GM12891 (cell line): ENCODE measurements around the gene C1QC.

Experiments used
- DNase-seq: peaks from one replicate; pipeline ENCODE4 v3.0.0; 2011; ENCODE audit warnings: low spot score; ENCODE audit not compliant: insufficient read length
- FAIRE-seq: peaks from 2 replicates; lab custom pipeline; 2011; peaks lifted over from hg19 to GRCh38; lab: Jason Lieb, UNC
- PAX5 ChIP-seq: IDR thresholded peaks from 2 replicates; pipeline ENCODE4 v1.6.1; 2011; ENCODE audit warnings: low read length, moderate library complexity, mild to moderate bottlenecking; ENCODE audit not compliant: insufficient read depth, severe bottlenecking
- POLR2A ChIP-seq: IDR thresholded peaks from 2 replicates; pipeline ENCODE4 v1.6.1; 2011; ENCODE audit warnings: low read depth, low read length, control low read depth
- POLR2AphosphoS5 ChIP-seq: IDR thresholded peaks from 2 replicates; pipeline ENCODE4 v1.6.1; 2011; ENCODE audit warnings: low read depth, low read length, control low read depth
- POU2F2 ChIP-seq: IDR thresholded peaks from 2 replicates; pipeline ENCODE4 v1.6.1; 2011; ENCODE audit warnings: low read depth, mild to moderate bottlenecking, control low read depth, low read length, moderate library complexity
- SPI1 ChIP-seq: IDR thresholded peaks from 2 replicates; pipeline ENCODE4 v1.6.1; 2011; ENCODE audit warnings: low read depth, low read length, control low read depth
- TAF1 ChIP-seq: IDR thresholded peaks from 2 replicates; pipeline ENCODE4 v1.6.1; 2011; ENCODE audit warnings: low read depth, low read length, control low read depth

The C1QC gene

GRCh38 chr1:22643928-22644327 lies 495 bp downstream of the C1QC start:
- no peak for TF ChIP-seq POLR2AphosphoS5
- no peak for TF ChIP-seq POLR2A
- TF ChIP-seq SPI1 = no peak
- TF ChIP-seq PAX5 = no peak
- TF ChIP-seq TAF1 = no peak
- TF ChIP-seq POU2F2 = no peak

GRCh38 chr1:22645931-22646330 lies 2.5 kb downstream of the C1QC start:
- no peak for FAIRE-seq
- TF ChIP-seq PAX5 = no peak
- no peak for TF ChIP-seq POU2F2
- no peak for TF ChIP-seq TAF1
- no peak for TF ChIP-seq POLR2A
- TF ChIP-seq SPI1 = no peak
- TF ChIP-seq POLR2AphosphoS5 = no peak
- DNase-seq = no peak

More at GRCh38 chr1:22643928-22644327, 495 bp downstream of the C1QC start:
- DNase-seq = no peak
- FAIRE-seq = no peak

- no peak for TF ChIP-seq SPI1
- DNase-seq = no peak
- FAIRE-seq = no peak
These were observed 3.0 kb downstream of the C1QC start for GRCh38 chr1:22646384-22646783.

DNA sequence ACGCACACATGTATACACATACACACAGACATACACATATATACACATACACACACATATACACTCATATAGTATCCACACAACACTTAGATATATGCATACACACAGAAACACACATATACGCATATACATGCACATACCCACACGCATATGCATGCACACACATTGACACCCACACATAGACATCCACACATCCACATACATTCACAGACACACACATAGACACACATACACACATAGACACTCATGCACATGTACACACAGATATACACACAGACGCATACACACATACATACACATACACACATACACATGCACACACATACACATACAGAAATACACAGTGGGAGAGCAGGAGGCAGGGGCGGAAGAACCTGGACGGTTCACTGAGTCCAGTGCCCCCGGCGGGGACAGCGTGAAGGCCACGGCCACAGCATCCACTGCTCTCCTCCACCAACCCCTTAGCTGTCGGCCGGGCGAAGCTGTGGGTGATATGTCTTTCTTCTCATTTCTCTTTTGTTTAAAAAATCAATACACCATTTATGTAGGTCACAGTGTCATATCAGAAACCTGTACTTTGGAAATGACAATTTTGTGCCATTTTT lies 6.8 kb downstream of the C1QC start:
- TF ChIP-seq POLR2A = no peak
- TF ChIP-seq SPI1 = no peak
- TF ChIP-seq POLR2AphosphoS5 = no peak
- TF ChIP-seq TAF1 = no peak
- TF ChIP-seq PAX5 = no peak
- no peak for TF ChIP-seq POU2F2
- FAIRE-seq = no peak

GRCh38 chr1:22651941-22652856 lies 8.8 kb downstream of the C1QC start:
- FAIRE-seq = no peak
- TF ChIP-seq TAF1 (no peak), SPI1 (no peak), POU2F2 (no peak), POLR2A (no peak), POLR2AphosphoS5 (no peak), PAX5 (no peak)
- no peak for DNase-seq

More for the DNA sequence above, 6.8 kb downstream of the C1QC start:
- no peak for DNase-seq

GRCh38 chr1:22652881-22653316 lies 9.5 kb downstream of the C1QC start, which contains the start of gene C1QB:
Gene C1QB, plus strand, starts transcription at chr1:22653236. Its CDS starts 6,227 bp downstream, at chr1:22659463.
- TF ChIP-seq TAF1 = no peak
- TF ChIP-seq PAX5 = no peak
- TF ChIP-seq POU2F2 = no peak
- no peak for FAIRE-seq
- DNase-seq = no peak

- FAIRE-seq (no peak), DNase-seq (no peak)
- no peak for TF ChIP-seq POLR2AphosphoS5
- TF ChIP-seq PAX5 = no peak
- TF ChIP-seq TAF1 = no peak
- no peak for TF ChIP-seq POU2F2
- no peak for TF ChIP-seq POLR2A
- no peak for TF ChIP-seq SPI1
These were observed 11.3 kb downstream of the C1QC start for GRCh38 chr1:22654692-22655091.

GRCh38 chr1:22658385-22659163 lies 15.1 kb downstream of the C1QC start:
- no peak for DNase-seq
- FAIRE-seq = no peak
- TF ChIP-seq POLR2A = no peak
- no peak for TF ChIP-seq SPI1

DNA sequence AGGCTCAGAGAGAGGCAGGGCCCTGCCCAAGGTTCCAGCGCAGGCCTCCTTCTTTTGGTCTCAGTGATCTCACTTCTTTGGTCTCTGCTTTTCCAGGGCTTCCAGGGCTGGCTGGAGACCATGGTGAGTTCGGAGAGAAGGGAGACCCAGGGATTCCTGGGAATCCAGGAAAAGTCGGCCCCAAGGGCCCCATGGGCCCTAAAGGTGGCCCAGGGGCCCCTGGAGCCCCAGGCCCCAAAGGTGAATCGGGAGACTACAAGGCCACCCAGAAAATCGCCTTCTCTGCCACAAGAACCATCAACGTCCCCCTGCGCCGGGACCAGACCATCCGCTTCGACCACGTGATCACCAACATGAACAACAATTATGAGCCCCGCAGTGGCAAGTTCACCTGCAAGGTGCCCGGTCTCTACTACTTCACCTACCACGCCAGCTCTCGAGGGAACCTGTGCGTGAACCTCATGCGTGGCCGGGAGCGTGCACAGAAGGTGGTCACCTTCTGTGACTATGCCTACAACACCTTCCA lies 17.3 kb downstream of the C1QC start:
- DNase-seq (no peak), FAIRE-seq (no peak)
- TF ChIP-seq POLR2A (no peak), SPI1 (no peak), POLR2AphosphoS5 (no peak), POU2F2 (no peak), TAF1 (no peak), PAX5 (no peak)

DNA sequence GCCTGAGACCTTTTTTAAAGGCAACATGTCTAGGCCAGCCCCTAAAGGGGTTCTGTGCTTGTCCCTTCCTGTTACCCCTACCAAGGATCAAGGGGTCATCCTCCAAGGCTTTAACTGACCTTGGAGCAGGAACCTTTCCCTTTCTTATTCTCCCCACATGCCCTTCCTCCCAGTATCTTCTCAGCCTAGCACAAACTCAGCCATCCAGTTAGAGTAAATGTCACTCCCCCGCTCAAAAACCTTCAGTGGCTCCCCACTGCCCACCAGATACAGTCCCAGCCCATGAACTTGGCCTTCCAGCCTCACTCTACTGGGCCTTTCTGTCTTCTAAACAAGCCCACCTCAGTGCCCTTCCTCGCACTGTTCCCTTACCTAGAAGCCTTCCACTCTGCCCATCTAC lies 18.4 kb downstream of the C1QC start:
- FAIRE-seq (no peak), DNase-seq (no peak)
- TF ChIP-seq POU2F2 = no peak
- no peak for TF ChIP-seq POLR2AphosphoS5
